ENCODE data around the gene ADH1A.
"Not testable (repeated sequence)": the region's sequence is repeated elsewhere in the genome, so short reads cannot be mapped to it uniquely, and the experiment has no call there.

ADH1A gene

DNA sequence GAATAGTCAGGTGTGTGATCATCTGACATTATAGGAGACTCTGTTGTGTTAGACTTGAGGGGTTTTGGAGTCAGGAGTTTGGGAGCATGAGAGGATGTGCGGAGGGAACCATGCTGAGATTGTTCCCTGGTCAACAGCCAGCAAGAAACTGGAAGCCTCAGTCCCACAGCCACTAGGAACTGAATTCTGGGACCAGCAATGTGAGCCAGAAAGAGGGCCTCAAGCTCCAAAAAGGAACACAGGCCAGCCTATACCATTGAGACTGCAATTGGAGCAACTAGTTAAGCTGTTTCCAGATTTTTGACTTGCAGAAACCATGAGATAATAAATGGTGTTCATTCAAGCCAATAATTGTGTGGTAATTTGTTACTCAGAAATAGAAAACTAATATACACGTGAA, 39.1 kb upstream of the ADH1A start:
- Histone ChIP-seq H3K36me3 (replicated peaks) (no peaks in the 10 kb centered on the region), H3K27me3 (replicated peaks) (no peaks in the 10 kb centered on the region), H3K4me3 (ENCODE audit: low read depth, low read length) (no peak overlapping the region), H3K27ac (no peak overlapping the region)
- no peak for DNase-seq
- in situ Hi-C loops (cut with HindIII; ENCODE audit: low pct_ligation_motif_present, low sequenced_read_pairs) = no loop called here
- no peak for TF ChIP-seq CTCF (IDR thresholded peaks at IDR 0.05; ENCODE audit: low read depth, low read length, missing control alignments)

- no peak overlapping the region for H3K27ac ChIP-seq
- no peak overlapping the region for H3K4me3 ChIP-seq (ENCODE audit: low read depth, low read length)
- in situ Hi-C loops (cut with HindIII; ENCODE audit: low pct_ligation_motif_present, low sequenced_read_pairs) = no loop called here
- H3K27me3 ChIP-seq (replicated peaks) = no peaks in the 10 kb centered on the region
- DNase-seq = peak; percentile 6
- H3K36me3 ChIP-seq (replicated peaks) = no peaks in the 10 kb centered on the region
- TF ChIP-seq CTCF (IDR thresholded peaks at IDR 0.05; ENCODE audit: low read depth, low read length, missing control alignments) = no peak
These were observed 34.2 kb upstream of the ADH1A start for GRCh38 chr4:99324979-99325378.

- TF ChIP-seq CTCF (IDR thresholded peaks at IDR 0.05; ENCODE audit: low read depth, low read length, missing control alignments) = no peak
- H3K27me3 ChIP-seq (replicated peaks) = no peaks in the 10 kb centered on the region
- no peak for DNase-seq
- no peak overlapping the region for H3K27ac ChIP-seq
- no peaks in the 10 kb centered on the region for H3K36me3 ChIP-seq (replicated peaks)
- H3K4me3 ChIP-seq (ENCODE audit: low read depth, low read length) = no peak overlapping the region
- in situ Hi-C loops (cut with HindIII; ENCODE audit: low pct_ligation_motif_present, low sequenced_read_pairs) = no loop called here
These were observed 33.6 kb upstream of the ADH1A start for GRCh38 chr4:99324361-99324760.

- in situ Hi-C loops (cut with HindIII; ENCODE audit: low pct_ligation_motif_present, low sequenced_read_pairs) = no loop called here
- Histone ChIP-seq H3K4me3 (ENCODE audit: low read depth, low read length) (no peak overlapping the region), H3K27ac (no peak overlapping the region), H3K27me3 (replicated peaks) (no peaks in the 10 kb centered on the region), H3K36me3 (replicated peaks) (no peaks in the 10 kb centered on the region)
- no peak for DNase-seq
- no peak for TF ChIP-seq CTCF (IDR thresholded peaks at IDR 0.05; ENCODE audit: low read depth, low read length, missing control alignments)
These were observed 33.0 kb upstream of the ADH1A start for GRCh38 chr4:99323756-99324155.

- H3K27ac ChIP-seq = no peak within 1 kb of the TSS
- no peak within 1 kb of the TSS for H3K4me3 ChIP-seq (ENCODE audit: low read depth, low read length)
- H3K36me3 ChIP-seq (replicated peaks) = no peaks in the 10 kb centered on the region
- no peaks in the 10 kb centered on the region for H3K27me3 ChIP-seq (replicated peaks)
- no peak for DNase-seq
- TF ChIP-seq CTCF (IDR thresholded peaks at IDR 0.05; ENCODE audit: low read depth, low read length, missing control alignments) = no peak
- in situ Hi-C loops (cut with HindIII; ENCODE audit: low pct_ligation_motif_present, low sequenced_read_pairs) = no loop called here
These were observed 30.7 kb upstream of the ADH1A start, which contains the start of gene ADH1B for GRCh38 chr4:99321241-99322191. Gene ADH1B, minus strand, starts transcription at chr4:99321401. Its CDS starts 70 bp downstream, at chr4:99321331.

- in situ Hi-C loops (cut with HindIII; ENCODE audit: low pct_ligation_motif_present, low sequenced_read_pairs); H3K4me3 ChIP-seq (ENCODE audit: low read depth, low read length); H3K27ac ChIP-seq: not testable (repeated sequence)
These were observed 27.0 kb upstream of the ADH1A start for GRCh38 chr4:99317811-99318210.

More at GRCh38 chr4:99317811-99318210, 27.0 kb upstream of the ADH1A start:
- H3K27me3 ChIP-seq (replicated peaks); H3K36me3 ChIP-seq (replicated peaks); DNase-seq: not testable (repeated sequence)

Measured in brain microvascular endothelial cell (primary cell).